Heart left ventricle (tissue), 13 donors: ENCODE data around the gene NSD1.

Experiments used
- POLR2A ChIP-seq, 2 donors: fragments of 450-650 bp; IDR thresholded peaks; one replicate each; pipeline ENCODE4 v1.6.1; 2017; ENCODE audit warnings: antibody characterized with exemption in 2 of 2, mild to moderate bottlenecking in 2 of 2, moderate library complexity in 2 of 2
- TF ChIP-seq, protein P1 (sequence below), 12 donors: fragments of 200-600 bp; sonication (generic) in 4 of 12; IDR thresholded peaks; one replicate each; pipeline versions ENCODE4 v1.5.0 to v1.8.0; 2018 to 2022; ENCODE audit warnings: antibody characterized with exemption in 12 of 12, mild to moderate bottlenecking in 5 of 12
- donor health status: ischemic (EF 13 %, LVEDD 7.1; RV severe dilation, severe dysfunction).
- donor health status: DM: no; HTN: yes; CAD: no.
- donor health status: DM: no; HTN: no; CAD: no.
- donor health status: ischemic (EF 25% LVEDD 6.9; RV normal size, moderate dysfunction).
- donor health status: ischemic (EF 25% LVEDD 5.7; RV mildly dilated, moderate dysfunction).
- donor health status: ischemic (EF 35%, LVEDD 5.7; RV mildly dilated, moderate dysfunction).
- donor health status: nonischemic (EF 11% LVEDD 7.7; RV severe dilation, severe dysfunction).
- donor health status: DM: yes; HTN: yes; CAD: no.
- donor health status: PGD.
- donor health status: ischemic (EF 29% LVEDD 5.4; RV normal size, mild dysfunction).
- donor health status: nonischemic (EF 23%, LVEDD 6.1; RV moderate dilation, normal function).

DNA sequence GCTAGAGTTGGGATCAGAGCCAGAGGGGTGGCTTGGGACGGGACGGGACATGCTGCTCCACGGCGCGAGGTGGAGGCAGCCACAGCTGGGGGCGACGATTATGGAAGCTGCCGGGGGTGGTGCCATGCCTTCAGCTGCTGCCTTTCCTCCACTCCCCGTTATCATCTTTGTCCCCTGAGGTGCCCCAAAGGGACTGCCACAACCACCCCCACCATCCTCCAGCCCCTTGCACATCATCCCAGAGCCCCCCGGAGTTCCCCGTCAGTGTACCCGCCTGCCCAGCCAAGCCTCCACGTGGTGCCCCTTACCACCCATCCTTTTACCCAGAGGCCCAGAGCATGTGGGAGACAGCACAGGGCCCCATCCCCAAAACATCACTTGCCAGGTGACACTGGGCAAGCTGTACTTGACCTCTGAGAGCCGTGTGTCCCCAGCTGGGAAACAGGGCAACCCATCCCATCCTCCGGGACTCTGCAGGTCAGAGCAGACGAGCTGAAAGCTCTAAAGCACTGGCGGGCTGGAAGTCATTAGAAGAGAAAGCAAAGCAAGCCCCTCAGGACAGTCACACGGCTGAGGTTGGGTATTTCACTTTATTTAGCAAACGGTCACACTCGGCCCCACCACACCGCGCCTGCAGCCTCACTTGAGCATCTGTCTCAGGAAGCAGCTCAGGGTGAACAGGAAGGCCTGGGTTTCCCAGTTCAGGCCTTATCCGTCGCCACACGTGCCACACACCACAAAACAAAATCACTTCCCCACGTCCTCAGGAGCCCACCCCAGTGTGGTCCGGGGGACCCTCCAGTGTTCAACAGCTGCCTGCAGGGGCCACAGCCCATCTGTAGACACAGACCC lies 197.6 kb downstream of the NSD1 start:
- TF ChIP-seq POLR2A (IDR thresholded peaks at IDR 0.05): no peak
- TF ChIP-seq, protein P1, sequence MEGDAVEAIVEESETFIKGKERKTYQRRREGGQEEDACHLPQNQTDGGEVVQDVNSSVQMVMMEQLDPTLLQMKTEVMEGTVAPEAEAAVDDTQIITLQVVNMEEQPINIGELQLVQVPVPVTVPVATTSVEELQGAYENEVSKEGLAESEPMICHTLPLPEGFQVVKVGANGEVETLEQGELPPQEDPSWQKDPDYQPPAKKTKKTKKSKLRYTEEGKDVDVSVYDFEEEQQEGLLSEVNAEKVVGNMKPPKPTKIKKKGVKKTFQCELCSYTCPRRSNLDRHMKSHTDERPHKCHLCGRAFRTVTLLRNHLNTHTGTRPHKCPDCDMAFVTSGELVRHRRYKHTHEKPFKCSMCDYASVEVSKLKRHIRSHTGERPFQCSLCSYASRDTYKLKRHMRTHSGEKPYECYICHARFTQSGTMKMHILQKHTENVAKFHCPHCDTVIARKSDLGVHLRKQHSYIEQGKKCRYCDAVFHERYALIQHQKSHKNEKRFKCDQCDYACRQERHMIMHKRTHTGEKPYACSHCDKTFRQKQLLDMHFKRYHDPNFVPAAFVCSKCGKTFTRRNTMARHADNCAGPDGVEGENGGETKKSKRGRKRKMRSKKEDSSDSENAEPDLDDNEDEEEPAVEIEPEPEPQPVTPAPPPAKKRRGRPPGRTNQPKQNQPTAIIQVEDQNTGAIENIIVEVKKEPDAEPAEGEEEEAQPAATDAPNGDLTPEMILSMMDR (IDR thresholded peaks at IDR 0.05): no peak
